Frontal cortex (tissue), 4 donors: ENCODE data around the gene OTOG. TPM values are rescaled to one million over a fixed set of nuclear protein-coding genes. Genes with fewer than 3 reads are reported as not detected.

Experiments
- DNase-seq, 2 donors: peaks; one replicate each; pipeline ENCODE4 v3.0.0; 2012; ENCODE audit warnings: low spot score in 2 of 2
- FAIRE-seq: peaks from 2 replicates; lab custom pipeline; 2012; peaks lifted over from hg19 to GRCh38; lab: Jason Lieb, UNC
- total RNA-seq: library from RNA; depleted of rRNA; stranded (reverse); fragments of >200 nt; gene quantifications from one replicate; pipeline ENCODE4 v1.2.3, GENCODE V29; 2014
- donor health status: control.
- donor health status: control.
- donor health status: control.

Gene OTOG
- total RNA-seq, 1 donor from 2014 or later = under 0.01 TPM

DNA sequence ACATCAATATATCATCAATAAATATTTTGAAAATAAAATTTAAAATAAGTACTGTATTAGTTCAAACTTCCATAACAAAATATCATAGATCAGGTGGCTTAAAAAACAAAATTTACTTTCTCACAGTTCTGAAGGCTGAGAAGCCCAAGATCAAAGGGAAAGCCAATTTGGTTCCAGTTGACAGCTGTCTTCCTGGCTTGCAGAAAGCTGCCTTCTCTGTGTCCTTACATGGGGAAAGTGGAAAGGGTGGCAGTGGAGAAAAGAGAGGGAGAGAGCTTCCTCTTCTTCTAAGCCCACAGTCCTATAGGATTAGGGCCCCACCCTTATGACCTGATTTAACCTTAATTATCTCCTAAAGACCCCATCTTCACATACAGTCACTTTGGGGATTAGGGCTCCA lies 121.1 kb downstream of the OTOG start:
- no peak for DNase-seq
- FAIRE-seq = no peak

GRCh38 chr11:17672469-17672868 lies 125.4 kb downstream of the OTOG start:
- FAIRE-seq (no peak), DNase-seq (no peak)

DNA sequence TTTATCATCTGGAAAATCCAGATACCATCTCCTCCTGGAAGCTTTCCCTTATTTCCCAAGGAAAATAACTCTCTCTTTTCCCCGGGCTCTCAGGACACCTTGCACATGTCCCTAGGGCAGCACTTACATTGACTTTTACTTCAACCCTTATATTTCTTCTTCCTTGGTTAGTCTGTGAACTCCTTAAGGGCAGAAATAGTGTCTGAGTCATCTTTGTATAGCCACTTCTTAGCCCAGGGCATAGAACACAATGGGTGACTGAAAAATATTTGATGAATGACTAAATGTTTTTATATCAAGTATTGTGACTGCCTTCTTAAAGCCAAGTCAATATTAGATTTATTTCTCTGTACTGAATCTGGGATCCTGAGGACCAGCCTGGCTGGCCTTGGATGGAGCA lies 126.9 kb downstream of the OTOG start:
- FAIRE-seq = no peak
- no peak for DNase-seq

DNA sequence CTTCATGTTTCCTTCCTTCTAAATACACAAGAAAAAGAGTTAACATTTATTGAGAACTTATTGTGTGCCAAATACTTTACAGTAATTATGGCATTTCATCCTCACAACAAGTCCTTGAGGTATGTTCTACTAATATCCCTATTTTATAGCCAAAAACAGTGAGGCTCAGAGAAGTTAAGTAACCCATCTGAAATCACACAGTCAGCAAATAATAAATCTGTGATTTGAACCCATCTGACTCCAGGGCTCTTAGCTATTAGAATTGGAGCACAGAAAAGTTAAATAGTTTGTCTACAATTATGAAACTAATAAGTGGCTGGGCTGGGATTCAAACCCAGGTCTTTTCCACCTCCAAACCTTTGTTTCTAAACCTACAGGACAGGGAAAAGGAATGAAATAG lies 135.8 kb downstream of the OTOG start:
- FAIRE-seq (no peak), DNase-seq (no peak)

DNA sequence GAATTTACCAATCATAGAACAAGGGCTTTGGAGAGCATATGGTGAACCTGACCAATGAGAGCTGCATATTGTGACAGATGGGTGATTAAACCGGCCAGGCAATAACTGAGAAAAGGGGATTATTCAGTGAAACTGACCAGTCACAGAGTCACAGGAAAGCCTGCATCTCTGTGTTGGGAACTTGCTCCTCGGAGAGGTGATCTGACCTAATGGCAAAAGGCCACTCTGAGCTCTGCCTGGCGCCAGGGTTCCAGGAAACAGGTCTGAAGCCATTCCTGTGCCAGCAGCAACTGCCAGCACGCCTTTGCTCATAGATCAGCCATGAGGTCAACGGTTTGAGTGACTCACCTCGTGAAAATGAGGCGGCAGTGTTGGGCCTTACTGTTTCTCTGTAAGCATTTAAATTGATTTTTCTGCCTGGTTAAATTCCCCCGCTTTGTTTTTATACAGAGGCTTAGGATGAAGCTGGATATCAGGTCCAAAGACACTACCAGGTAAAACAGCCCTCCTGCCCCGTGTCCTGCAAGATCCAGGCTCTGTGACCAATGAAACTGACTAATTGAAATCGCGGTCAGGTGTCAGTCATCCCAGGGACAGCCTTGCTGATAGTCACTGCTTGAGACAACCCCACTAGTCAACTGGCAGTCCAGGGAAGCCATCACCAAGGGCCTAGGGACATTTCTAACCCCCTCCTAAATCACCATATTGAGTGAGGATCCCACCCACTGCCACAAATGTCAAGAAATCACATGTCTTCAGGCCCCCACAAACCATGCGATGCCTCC lies 136.5 kb downstream of the OTOG start:
- DNase-seq (no peak), FAIRE-seq (no peak)

DNA sequence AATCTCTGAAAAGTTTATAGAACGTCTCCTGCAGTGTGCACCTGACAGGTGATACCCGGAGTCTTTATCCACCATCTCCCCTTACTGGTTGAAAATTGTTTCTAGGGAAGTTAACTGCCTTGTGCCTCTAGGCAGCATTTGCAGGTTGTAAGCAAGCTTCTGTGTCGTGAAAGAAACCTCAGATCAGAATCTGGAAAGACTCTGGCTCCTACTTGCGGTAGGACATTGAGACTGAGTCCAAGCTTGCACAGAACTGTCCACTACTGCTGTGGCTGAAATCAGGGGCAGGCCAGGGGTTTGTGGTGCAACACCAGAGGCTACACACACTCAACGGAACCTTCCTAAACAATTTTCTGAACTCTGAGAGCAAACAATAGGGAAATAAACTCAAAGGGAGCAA lies 137.5 kb downstream of the OTOG start:
- no peak for FAIRE-seq
- no peak for DNase-seq

DNA sequence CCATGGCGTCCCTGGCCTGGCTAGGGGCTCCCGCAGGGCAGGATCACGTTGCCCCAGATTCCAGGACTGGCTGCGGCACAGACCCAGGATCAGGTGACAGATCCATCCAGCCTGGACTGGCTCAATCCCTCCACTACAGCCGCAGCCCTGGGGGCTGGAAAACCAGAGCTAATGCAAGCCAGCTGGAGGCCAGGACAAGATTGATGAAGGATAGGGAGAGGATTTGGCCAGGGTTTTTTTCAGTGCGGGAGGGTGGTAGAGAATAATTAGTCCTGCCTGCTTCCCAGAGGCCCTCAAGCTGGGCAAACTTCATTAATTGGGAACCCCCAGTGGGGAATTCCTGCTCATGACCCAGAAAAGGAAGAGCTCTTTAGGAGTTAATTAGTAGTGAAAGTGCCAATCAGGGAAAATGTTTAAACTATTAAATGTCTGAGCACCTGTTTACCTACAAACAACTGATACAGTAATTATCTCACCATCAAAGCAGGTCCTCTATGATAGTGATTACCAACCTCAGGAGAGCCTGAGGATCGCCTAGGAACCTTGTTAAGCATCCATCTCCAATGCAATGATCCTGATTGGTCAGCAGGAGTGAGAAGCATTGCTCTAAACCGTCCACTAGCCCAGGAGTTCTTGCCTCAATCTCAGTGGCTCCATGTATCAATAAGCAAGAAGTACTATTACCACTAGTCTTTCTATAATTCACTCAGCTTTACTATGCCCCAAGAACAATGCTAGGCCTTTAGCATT lies 139.3 kb downstream of the OTOG start:
- no peak for FAIRE-seq
- no peak for DNase-seq

- FAIRE-seq = no peak
- DNase-seq = no peak
Measured at GRCh38 chr11:17687946-17688670, 141.0 kb downstream of the OTOG start.

- DNase-seq (no peak), FAIRE-seq (no peak)
Measured at GRCh38 chr11:17691550-17691949, 144.5 kb downstream of the OTOG start.

- DNase-seq = no peak
Measured at GRCh38 chr11:17691976-17692375, 144.9 kb downstream of the OTOG start.

DNA sequence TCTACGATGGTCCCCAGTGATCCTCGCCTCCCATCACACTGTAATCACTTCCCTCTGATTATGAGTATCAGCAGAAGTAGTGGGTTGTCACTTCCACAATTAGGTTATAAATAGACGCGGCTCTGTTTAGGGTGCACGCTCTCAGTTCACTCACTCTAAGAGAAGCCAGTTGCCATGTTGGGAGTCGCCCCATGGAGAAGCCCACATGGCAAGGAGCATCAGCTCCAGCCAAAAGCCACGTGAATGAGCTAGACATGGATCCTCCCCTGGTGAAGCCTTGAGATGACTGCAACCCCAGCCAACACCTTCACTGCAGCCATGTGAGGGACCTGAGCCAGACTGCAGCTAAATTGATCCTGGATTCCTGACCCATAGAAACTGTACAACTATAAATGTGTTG lies 145.9 kb downstream of the OTOG start:
- FAIRE-seq = no peak
- no peak for DNase-seq

More at GRCh38 chr11:17691976-17692375, 144.9 kb downstream of the OTOG start:
- no peak for FAIRE-seq

- FAIRE-seq (no peak), DNase-seq (no peak)
Measured at GRCh38 chr11:17693531-17693930, 146.5 kb downstream of the OTOG start.

GRCh38 chr11:17694494-17695110 lies 147.5 kb downstream of the OTOG start:
- FAIRE-seq = no peak
- no peak for DNase-seq

- DNase-seq (no peak), FAIRE-seq (no peak)
Measured at GRCh38 chr11:17695454-17696441, 148.7 kb downstream of the OTOG start.

DNA sequence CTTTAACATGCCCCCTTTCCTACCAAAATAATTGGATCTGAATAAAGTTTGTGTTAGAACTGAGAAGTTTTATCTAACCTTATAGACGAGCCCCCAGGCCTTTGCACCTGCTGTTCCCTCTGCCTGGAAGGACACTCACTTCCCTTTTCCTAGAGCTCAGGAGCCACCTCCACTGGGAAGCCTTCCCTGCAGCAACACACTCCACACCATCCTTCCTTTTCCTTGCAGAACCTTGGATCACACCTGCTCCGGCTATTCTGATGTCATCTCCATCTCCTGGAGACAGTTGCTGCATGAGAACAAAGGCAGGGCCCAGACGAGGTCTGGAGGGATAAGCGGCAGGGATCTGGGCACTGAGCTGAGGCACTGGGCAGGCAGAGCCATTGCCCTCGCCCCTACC lies 149.7 kb downstream of the OTOG start:
- DNase-seq = no peak
- FAIRE-seq = no peak
